GM21390 (cell line): ENCODE measurements around the gene MYO1E.
"Not testable (repeated sequence)": the region's sequence is repeated elsewhere in the genome, so short reads cannot be mapped to it uniquely, and the experiment has no call there.

ENCODE experiments used
- ATAC-seq: cut with Tn5 transposase; IDR thresholded peaks from one replicate; pipeline ENCODE4 v1.9.1; 2021; ENCODE audit not compliant: unreplicated experiment

MYO1E gene

GRCh38 chr15:59388670-59389069 lies 16.0 kb upstream of the MYO1E start:
- ATAC-seq = no peak

- ATAC-seq = not testable (repeated sequence)
Observed at GRCh38 chr15:59387196-59387878, 14.7 kb upstream of the MYO1E start.

- ATAC-seq = no peak
Observed at GRCh38 chr15:59385171-59385570, 12.5 kb upstream of the MYO1E start.

- ATAC-seq = peak; percentile 67
Observed at GRCh38 chr15:59384507-59384906, 11.8 kb upstream of the MYO1E start.

GRCh38 chr15:59380902-59381610 lies 8.4 kb upstream of the MYO1E start:
- ATAC-seq = no peak

GRCh38 chr15:59379531-59379930 lies 6.9 kb upstream of the MYO1E start:
- ATAC-seq = no peak

- no peak for ATAC-seq
Observed at GRCh38 chr15:59378855-59379254, 6.2 kb upstream of the MYO1E start.

- no peak for ATAC-seq
Observed at GRCh38 chr15:59377924-59378323, 5.3 kb upstream of the MYO1E start.

GRCh38 chr15:59376733-59377132 lies 4.1 kb upstream of the MYO1E start:
- ATAC-seq = no peak

GRCh38 chr15:59373215-59373614 lies 544 bp upstream of the MYO1E start:
- no peak for ATAC-seq

- ATAC-seq = no peak
Observed at GRCh38 chr15:59371458-59372351, 966 bp downstream of the MYO1E start.

- peak; percentile 36 for ATAC-seq
Observed at GRCh38 chr15:59369597-59369996, 3.1 kb downstream of the MYO1E start.

- no peak for ATAC-seq
Observed at GRCh38 chr15:59367022-59367451, 5.6 kb downstream of the MYO1E start.

- ATAC-seq = no peak
Observed at GRCh38 chr15:59366333-59367021, 6.2 kb downstream of the MYO1E start.

GRCh38 chr15:59364248-59364647 lies 8.4 kb downstream of the MYO1E start:
- ATAC-seq = no peak

- no peak for ATAC-seq
Observed at GRCh38 chr15:59362331-59362730, 10.3 kb downstream of the MYO1E start.

- ATAC-seq = no peak
Observed at GRCh38 chr15:59360896-59361295, 11.8 kb downstream of the MYO1E start.

GRCh38 chr15:59360305-59360704 lies 12.4 kb downstream of the MYO1E start:
- ATAC-seq = no peak

- ATAC-seq = no peak
Observed at GRCh38 chr15:59355730-59356129, 16.9 kb downstream of the MYO1E start.

- no peak for ATAC-seq
Observed at GRCh38 chr15:59354417-59355031, 18.1 kb downstream of the MYO1E start.

GRCh38 chr15:59353994-59354416 lies 18.7 kb downstream of the MYO1E start:
- ATAC-seq = no peak
